Measurements from ENCODE around the gene RRP1B. TPM values are rescaled to one million over a fixed set of nuclear protein-coding genes. Genes with fewer than 3 reads are reported as not detected.

RRP1B gene
- total and polyA plus RNA-seq, 11 donors = 3.6 to 16.1 (median 9.5) TPM

DNA sequence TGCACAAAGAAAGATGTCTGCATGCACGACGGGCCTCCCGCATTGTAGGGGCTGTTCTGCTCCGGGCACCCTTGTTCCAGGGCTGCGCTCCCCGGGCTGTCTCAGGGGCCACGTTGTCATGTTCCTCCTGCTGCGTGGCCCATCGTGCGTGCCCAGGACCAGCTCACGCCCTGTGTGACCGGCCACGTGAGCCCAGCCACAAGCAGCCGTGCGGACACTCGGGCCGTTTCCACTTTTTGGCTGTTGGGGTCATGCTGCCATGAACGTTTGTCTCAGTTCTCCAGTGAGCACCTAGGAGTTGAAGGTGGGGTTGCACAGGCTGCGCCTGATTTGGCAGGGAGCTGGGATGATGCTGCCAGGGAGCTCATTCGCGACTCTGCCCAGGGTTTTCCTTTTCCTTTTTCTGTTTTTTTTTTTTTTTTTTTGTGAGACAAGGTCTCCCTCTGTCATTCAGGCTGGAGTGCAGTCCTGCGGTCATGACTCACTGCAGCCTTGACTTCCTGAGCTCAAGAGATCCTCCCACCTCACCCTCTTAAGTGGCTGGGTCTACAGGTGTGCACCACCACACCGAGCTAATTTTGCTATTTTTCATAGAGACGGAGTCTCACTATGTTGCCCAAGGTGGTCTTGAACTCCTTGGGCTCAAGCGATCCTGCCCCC lies 77.0 kb downstream of the RRP1B start:
- Histone ChIP-seq H3K4me3 (no peak overlapping the region), H3K9me3 (no peaks in the 10 kb centered on the region), H3K36me3 (peaks cover 0 to 30% (median 5%) of the 10 kb centered on the region in 9 donors), H3K27me3 (no peaks in the 10 kb centered on the region), H3K4me1 (peaks cover 0 to 38% (median 25%) of the 10 kb centered on the region in 12 donors), H3K27ac (no peak overlapping the region)
- ATAC-seq (no peak), DNase-seq (no peak)
- intact Hi-C loops (cut with DNase I) = no loop called here
- 93% methylated on average over 23 to 25 of the region's 25 CpGs for WGBS, 4 donors
- no peak for TF ChIP-seq CTCF (IDR thresholded peaks at IDR 0.05)
- no peak for TF ChIP-seq POLR2A (IDR thresholded peaks at IDR 0.05)

GRCh38 chr21:43737158-43737950 lies 78.0 kb downstream of the RRP1B start:
- intact Hi-C loops (cut with DNase I) = no loop called here
- H3K27ac ChIP-seq = no peak overlapping the region
- DNase-seq (no peak), ATAC-seq (no peak)
- TF ChIP-seq CTCF (IDR thresholded peaks at IDR 0.05) (no peak), POLR2A (IDR thresholded peaks at IDR 0.05) (no peak)
- WGBS, 4 donors = 88 to 92% (median 91%) methylated on average over 27 to 35 of the region's 35 CpGs
- H3K36me3 ChIP-seq = peaks cover 0 to 39% (median 12%) of the 10 kb centered on the region in 9 donors
- H3K4me1 ChIP-seq = peaks cover 0 to 30% (median 18%) of the 10 kb centered on the region in 12 donors
- no peak overlapping the region for H3K4me3 ChIP-seq
- H3K27me3 ChIP-seq = no peaks in the 10 kb centered on the region
- H3K9me3 ChIP-seq = no peaks in the 10 kb centered on the region

DNA sequence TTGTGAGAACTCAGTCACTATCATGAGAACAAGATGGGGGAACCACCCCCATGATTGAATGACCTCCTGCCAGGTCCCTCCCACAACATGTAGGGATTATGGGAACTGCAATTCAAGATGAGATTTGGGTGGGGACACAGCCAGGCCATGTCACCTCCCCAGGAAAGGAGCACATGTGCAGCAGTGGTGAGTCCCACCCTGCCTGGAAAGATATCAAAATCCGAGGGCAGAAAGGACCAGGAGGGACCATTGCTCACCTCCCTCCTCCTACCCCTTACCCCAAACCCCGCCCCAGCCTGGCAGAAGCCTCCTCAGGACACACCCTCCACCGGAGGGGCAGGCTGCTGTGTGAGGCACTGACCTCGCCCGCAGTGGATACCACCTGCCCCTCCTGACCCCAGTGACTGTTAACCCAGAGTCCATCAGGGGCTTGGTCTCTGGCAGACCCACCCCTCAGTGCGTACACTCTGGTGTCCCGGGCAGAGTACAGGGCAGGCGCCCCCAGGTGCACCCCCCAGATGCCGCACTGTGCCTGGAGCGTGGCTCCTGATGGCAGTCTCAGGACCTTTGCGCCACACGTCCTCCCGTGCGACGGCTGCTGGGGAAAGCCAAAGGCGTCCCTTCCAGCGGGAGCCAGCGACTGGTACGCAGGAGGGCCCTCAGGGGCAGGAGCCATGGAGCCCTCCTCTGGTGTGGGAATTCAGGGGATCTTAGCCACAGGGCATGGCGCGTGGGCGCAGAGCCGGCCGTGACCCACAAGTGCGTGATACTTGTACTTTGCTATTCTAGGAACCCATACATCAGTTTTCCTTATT lies 80.5 kb downstream of the RRP1B start:
- DNase-seq (no peak), ATAC-seq (peak in 2 of 4 donors; percentile 12 to 14)
- Histone ChIP-seq H3K27me3 (no peaks in the 10 kb centered on the region), H3K27ac (peak overlapping the region in 1 of 12 donors; percentile 67), H3K4me1 (peaks cover 0 to 8% (median 5%) of the 10 kb centered on the region in 12 donors), H3K9me3 (no peaks in the 10 kb centered on the region), H3K36me3 (peaks cover 0 to 50% (median 25%) of the 10 kb centered on the region in 9 donors), H3K4me3 (no peak overlapping the region)
- no peak for TF ChIP-seq CTCF (IDR thresholded peaks at IDR 0.05)
- no peak for TF ChIP-seq POLR2A (IDR thresholded peaks at IDR 0.05)
- intact Hi-C loops (cut with DNase I) = no loop called here
- WGBS, 4 donors = 85 to 94% (median 93%) methylated on average over 13 to 25 of the region's 25 CpGs
